NCI-H128 (cell line): Measurements from ENCODE around the gene FMO5.
"Not testable (repeated sequence)": the region's sequence is repeated elsewhere in the genome, so short reads cannot be mapped to it uniquely, and the experiment has no call there.

ENCODE experiments used
- DNase-seq: peaks from one replicate; lab custom pipeline; 2025; ENCODE audit not compliant: unreplicated experiment; lab: John Stamatoyannopoulos, UW

Gene FMO5

DNA sequence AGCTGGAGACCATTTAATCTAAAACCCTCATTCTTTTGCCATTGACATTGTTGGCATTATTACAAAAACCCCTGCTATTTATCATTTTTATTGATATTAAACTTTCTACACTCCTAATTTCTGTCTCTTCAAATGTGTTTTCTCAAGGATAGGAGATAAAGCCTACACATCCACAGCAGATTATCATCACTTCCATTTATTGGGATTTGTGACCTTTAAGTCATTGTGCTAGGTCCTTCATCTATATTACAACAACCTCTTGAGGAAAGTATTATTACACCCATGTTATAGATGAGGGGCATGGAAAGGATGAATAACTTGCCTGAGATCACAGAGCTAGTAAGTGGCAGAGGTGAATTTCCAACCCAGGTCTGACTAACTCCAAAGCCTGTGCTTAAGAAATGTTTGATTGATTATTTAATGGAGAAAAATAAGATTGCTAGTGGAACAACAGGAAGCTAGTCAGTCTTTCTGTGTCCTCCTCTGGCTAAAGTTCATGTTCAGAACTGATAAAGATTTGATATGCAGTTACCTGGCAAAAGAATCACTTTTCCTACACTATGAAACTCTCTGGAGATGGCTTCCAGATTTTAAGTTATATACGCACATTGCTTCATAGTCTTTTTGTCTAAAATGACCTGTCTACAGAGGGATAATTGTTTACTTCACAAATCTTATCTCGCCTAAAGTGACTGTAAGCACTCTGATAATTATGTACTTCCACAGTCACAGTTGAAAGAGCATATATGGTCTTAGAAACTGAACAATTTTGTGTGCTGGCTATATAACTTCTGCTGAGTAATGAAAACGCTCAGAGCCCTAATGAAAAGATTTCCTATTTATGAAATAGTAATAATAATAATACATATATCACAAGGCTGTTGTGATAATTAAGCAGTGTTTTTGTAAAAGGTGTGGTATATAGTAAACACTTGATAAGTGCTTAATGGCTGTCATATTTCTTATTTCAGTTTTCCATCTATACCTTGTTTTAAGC lies 15.0 kb downstream of the FMO5 start:
- no peak for DNase-seq

DNA sequence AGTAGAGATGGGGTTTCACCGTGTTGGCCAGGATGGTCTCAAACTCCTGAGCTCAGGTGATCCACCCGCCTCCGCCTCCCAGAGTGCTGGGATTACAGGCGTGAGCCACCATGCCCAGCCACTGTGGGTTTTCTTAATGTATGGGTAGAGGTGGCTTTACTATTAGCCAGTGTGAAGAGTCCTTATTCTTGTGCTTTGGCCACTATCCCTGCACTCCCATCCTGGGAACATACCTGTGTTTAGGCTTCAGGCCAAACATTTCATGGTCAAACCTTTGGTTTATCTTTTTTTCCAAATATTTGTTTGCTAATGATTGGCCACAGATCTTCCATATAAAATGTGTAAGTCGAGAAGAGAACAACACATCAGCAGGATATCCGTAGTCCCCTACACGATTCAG lies 16.5 kb downstream of the FMO5 start:
- no peak for DNase-seq

DNA sequence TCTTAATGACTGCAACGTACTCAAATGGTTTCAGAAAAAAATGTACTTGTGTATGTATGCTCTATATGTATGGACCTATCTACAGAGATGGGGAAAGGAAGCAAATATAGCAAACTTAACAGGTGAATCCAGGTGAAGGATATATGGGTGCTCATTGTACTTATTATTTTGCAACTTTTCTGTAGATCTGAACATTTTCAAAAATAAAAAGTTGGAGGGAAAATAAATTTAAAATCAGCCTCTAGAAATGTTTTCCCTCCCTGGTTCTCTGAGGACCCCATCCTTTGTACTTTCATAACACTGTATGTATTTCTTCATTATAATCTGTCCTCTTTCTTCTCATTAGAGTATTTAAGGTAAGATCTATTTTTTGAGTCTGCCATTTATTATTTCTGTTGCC lies 17.9 kb downstream of the FMO5 start:
- no peak for DNase-seq

DNA sequence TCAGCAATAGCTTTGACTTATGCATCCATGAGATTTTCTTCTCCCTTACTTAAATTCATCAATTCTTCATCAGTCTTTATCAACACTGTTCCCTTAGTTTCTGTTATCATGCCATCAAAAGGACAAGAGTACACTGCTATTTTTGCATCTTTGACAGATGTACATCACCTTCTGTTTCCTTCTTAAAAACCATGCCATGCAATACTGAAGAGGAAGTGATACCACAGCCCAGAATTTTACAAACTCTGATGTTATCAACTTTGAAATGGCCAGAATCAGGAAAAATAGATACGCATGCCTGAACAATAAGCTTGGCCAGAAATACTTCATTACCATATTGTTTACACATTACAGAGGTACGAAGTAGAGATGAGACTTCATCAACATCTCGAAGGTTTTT lies 21.1 kb downstream of the FMO5 start:
- DNase-seq, result no peak

DNA sequence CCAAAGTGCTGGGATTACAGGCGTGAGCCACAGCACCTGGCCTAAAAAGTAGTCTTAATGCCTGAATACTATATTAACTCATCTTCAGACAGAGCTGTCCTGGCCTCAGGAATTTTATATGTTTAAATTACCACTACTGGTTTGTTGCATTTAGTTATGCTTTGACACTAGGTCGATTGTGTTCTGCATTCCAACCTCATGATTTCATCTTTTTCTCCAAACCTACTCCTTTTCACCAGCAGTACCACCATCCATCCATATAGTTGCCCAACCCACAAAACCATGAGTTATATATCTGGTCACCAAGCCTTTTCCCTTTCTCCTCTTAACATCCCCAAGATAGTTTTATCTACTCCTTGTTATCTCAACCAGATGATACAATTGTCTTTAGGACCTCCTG lies 22.6 kb downstream of the FMO5 start:
- DNase-seq, result no peak

DNA sequence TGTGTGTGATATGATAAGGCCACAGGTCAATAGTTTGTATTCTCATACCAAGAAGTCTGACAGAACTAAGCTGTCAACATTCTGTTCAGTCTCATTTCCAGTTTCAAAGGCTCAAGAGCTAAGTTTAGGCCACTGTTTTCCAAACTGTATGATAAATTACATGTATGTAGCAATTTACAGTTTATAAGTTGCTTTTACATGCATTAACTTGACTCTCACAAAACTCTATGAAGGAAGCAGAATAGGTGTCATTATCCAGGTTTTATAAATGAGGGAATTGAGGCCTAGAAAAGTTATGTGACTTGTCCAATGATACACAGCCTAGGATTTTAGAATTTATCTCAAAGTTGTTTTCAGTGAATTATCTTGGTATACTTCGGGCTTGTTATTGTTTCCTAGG lies 23.4 kb downstream of the FMO5 start:
- no peak for DNase-seq

DNA sequence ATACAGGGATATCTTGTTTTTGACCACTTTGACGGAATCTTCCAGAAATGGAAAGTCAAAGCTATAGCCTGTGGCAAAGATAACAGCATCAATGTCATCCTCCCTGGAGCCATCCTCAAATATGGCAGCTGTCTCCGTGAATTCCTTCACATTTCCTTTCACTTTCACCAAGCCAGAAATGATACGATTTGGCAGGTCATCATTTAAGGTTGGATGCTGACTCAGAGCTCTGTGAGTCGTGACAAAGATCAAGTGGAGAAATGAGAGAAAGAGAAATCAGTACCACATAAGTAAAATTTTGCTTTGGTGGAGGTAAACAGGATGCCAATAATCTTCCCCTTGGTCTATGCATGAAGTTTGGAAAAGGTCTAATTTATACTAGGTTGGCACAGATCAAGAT lies 23.9 kb downstream of the FMO5 start:
- no peak for DNase-seq

DNA sequence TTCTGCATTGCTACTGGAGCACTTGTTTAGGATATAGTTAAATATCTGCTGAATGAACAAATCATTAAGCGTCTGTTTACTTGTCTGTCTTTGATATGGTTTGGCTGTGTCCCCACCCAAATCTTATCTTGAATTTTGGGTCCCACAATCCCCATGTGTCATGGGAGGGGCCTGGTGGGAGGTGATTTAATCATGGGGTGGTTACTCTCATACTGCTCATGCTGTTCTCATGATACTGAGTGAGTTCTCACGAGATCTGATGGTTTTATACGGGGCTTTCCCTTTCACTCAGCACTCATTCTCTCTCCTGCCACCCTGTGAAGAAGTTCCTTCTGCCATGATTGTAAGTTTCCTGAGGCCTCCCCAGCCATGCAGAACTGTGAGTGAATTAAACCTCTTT lies 27.8 kb downstream of the FMO5 start:
- DNase-seq, result not testable (repeated sequence)

DNA sequence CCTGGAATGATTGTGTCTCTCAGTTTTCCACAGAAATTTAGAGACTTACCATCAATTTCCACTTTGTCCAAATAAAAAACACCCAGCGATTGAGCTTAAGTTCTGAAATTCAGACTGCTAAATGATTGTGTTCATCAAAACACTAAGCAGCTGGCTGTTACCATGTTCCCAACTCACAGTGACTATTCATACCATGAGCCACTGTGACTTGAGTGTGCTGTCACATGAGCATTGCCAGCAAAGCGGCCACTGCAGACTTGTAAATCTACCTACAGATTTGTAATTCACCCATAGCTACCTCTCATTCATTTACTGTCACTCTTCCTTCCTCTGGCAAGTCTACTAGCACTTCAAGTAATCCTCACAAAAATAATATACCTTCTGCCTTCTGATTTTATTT lies 35.6 kb downstream of the FMO5 start:
- no peak for DNase-seq

DNA sequence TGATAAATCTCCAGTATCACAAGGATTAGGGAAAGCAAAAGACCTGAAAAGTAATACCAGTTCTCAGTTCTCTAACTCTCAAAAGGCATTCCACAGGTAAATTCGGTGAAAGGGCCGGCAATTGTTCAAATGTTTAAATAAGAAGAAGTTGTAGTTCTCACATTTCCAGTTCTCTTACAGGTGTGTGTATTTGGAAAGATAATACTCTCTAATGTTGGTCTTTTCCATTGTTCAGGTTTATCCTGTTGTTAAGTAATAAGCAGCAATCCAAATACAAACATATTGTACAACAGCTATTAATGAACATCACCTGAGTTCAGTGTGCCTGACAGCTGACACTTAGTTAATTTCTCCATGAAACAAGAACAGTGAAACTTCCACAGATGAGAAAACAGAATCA lies 39.7 kb downstream of the FMO5 start:
- no peak for DNase-seq

DNA sequence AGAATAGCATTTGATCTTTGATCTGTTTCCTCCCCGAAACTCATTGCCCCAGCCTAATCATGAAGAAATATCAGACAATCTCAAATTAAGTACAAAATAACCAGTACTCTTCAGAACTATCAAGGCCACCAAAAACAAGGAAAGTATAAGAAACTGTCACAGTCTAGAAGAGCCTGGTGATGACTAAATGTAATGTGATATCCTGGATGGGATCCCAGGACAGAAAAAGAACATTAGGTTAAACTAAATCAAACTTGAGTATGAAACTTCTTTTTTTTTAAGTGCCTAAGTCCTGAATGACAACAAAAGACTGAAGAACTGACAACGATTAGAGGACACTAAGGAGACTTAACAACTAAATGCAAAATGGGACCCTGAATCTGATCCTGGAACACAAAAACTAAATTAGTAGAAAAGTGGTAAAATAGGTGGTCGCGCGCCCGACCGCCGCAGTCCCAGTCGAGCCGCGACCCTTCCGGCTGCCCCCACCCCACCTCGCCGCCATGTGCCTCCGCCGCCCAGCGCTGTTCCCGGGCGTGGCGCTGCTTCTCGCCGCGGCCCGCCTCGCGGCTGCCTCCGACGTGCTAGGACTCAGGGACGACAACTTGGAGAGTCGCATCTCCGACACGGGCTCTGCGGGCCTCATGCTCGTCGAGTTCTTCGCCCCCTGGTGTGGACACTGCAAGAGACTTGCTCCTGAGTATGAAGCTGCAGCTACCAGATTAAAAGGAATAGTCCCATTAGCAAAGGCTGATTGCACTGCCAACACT lies 47.3 kb downstream of the FMO5 start:
- DNase-seq, result no peak

DNA sequence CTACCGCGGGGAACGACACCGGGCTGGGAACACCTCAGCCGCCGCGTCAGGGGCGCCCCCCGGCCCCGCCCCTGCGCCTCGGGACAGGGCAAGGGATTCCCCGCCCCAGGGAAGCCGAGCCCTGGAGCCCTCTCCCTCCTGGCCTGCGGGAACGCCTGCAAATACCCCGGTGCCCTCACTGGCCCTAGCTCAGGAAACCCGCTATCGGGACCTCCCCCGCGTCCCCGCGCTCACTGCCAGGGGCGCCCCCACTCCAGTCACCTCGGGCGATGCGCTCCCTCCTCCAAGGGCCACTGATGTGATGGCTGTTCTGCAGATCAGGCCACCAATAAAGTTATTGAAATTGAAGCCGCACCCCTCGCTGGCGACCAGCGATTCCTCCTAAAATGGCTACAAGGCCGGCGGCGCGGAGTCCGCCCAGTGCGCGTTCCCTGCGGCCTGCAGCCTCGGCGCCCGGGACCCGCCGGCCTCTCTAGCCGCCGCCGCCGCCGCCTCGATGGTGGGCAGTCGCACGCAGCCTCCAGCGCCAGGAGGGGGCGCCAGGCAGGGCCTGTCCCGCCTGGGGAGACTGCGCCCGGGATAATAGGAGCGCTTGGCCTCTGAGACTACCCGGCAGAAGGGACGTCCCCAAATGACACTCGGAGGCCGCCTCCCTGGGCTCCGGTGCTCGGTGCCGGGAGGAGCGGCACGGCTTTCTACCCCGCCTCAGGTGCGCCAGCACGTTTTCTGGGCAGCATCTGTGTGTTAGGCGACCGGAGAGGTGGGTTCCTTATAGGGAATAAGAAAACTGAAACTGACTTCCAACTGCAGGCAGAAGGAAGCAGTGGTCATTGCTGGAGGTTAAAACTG lies 52.7 kb downstream of the FMO5 start, which contains the start of gene PRKAB2:
Gene PRKAB2, minus strand, starts transcription at position 303 of the 849 bp plus-strand sequence. CDS start 326 bp downstream, outside the sequence.
- peak; percentile 88 for DNase-seq

DNA sequence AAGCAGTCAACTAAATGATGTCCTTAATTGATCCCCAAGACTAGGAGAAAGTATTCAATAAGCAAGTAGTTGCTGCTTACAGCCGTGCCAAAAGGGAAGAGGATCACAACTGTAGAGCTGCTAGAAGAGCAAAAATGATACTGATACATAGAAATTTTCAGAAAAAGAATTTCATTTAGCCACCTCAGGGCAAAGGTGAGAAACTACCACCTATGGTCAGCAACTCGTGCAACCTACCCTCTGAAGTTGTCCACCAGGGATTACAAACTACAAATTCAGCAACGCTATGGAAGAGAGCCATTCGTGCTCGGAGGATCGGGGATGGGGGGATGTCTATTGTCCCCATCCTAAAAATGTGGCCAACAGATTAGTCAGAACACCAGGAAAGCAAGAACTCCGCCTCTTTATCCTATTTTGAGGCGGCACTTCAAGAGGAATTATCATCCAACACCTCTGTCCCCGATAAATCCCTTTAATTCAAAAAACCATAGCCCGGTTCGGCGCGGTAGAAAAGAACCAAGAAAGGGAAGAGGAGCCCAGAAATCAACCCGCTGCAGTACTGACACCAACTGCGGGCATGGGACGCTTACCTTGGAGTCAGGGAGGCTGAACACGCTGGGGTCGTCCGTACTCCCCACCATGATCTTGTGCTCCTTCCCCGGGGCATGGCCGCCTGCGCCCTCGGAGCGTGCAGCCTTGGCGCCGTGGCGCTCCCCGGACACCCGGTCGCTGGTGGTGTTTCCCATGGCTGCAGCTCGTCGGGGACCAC lies 53.6 kb downstream of the FMO5 start:
- no peak for DNase-seq

DNA sequence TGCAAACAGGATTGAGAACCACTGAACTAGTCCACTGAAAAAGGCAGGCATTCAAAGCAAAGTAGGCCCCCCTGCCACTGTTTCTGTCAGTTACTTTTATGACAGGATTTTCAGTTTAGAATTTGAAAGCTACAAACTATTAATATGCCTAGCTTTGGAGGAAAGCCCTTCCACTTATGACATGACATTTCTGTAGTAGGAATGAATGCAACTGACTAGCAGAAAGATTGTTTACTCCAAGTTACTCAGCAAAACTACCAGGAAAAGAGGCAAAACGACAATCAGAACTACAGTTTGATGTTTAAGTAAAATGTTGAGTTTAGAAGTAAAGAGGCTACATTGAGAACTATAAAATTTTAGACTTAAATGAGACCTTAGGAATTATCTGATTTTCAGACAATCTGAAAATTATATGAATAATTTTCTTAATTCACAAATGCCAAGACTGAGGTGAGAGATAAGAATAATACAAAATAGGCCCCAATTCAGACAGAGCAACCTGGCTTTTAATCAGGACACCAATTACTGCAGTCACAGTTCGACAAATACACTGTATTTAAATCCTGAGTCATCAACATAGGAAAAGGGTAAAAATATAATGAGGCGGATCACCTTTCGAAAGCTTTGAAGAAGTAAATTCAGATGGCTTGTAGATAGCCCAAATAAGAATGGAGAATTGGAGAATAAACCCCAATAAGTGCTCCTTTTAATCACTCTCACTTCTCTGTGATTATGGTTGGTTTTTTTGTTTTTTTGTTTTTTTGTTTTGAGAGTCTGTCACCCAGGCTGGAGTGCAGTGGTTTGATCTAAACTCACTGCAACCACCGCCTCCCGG lies 55.1 kb downstream of the FMO5 start:
- DNase-seq, result no peak

DNA sequence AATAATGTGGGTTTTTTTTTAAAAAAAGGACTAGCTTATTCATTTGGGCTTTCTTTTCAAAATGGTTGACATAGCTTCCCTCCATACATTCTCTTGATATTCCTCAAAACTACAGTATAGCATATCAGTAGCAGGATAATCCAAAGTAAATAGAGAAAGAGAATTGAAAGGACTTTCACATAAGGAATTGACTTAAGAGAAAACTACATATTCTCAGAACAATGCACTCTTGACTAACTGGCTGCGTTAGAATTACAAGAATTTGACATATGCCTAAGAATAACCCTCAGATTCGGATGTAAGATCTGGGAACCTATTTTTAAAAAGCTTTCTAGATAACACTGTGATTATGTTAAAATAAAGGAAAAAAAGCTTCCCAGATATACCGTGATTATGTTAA lies 56.0 kb downstream of the FMO5 start:
- DNase-seq, result no peak

DNA sequence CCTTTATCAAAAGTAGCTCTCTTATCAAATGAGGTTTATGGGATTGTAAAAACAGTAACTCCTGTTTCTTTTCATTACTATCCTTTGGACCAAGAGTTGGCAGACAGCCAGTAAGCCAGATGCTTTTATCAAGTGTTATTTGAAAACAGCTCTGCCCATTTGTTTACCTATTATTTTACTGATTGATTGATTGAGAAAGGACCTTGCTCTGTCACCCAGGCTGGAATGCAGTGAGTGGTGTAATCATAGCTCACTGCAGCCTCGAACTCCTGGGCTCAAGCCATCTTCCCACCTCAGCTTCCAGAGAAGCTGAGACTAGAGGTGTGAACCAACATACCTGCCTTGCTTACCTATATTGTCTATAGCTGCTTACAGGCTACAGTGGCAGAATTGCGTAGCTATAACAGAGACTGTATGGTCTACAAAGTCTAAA lies 56.5 kb downstream of the FMO5 start:
- no peak for DNase-seq

DNA sequence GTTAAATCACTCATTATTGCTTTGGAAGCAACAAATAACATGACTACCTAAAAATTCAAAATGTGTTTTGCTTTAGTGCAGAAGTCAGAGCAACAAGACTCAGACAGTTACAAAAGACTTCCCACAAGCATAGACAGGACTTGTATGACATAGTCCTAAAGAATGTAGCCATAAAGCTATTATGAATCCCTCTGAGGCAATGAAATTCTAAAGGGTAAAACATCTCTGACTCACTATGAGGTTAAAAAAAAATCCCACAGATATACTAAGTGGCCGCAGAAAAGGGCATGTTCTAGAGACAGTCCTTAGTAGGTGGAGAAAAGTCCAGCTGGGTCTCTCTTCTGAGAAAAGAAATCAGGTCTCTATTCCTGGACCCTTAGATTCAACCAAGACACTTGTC lies 57.8 kb downstream of the FMO5 start:
- no peak for DNase-seq

DNA sequence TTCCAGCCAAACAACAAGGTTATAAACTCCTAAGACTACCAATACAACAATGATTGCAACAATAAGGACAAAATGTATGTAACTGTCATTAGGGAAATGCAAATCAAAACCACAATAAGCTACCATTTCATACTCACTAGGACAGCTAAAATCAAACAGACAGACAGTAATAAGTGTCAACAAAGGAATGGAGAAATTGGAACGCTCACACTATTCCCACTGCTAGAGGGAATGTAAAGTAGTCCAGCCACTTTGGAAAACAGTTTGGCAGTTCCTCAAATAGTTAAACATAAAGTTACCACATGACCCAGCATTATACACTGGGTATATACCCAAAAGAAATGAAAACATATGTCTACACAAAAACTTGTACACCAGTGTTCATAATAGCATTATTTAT lies 62.1 kb downstream of the FMO5 start:
- DNase-seq, result no peak

DNA sequence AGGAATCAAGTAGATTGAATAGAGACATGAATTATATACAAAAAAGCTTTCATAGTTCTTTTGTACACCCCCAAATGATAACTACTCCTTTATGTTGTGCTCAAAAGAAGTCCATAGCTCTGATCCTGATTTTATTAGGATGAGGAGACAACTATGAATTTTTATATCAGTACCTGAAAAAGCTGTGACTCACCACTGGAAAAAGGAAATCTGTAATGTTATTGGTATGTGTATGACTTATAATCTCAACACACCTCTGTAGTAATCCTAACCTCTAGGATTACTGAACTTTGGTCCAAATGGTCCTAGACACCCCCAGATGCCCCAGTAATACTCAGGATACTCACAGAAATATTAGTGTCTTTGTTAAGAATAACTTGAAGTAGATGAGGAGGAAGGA lies 63.0 kb downstream of the FMO5 start:
- no peak for DNase-seq
